Keratinocyte (primary cell): ENCODE results near the gene DGKD. TPM values are rescaled to one million over a fixed set of nuclear protein-coding genes. Genes with fewer than 3 reads are reported as not detected.

Experiments used
- DNase-seq: peaks from one replicate; pipeline ENCODE4 v3.0.0-alpha.2; 2011; ENCODE audit warnings: low read depth, missing footprints, low spot score
- FAIRE-seq: peaks from 2 replicates; lab custom pipeline; 2011; peaks lifted over from hg19 to GRCh38; lab: Jason Lieb, UNC
- H2AFZ ChIP-seq: 2 replicates; pipeline ENCODE4 v1.6.0; 2012; ENCODE audit warnings: low read length, control low read depth, inconsistent platforms; ENCODE audit not compliant: control insufficient read depth
- H3K27ac ChIP-seq: 2 replicates; pipeline ENCODE4 v1.5.1; 2011; ENCODE audit warnings: low read length; ENCODE audit not compliant: control insufficient read depth, insufficient read depth
- H3K27me3 ChIP-seq: 3 replicates; pipeline ENCODE4 v1.6.0; 2011; ENCODE audit warnings: low read length; ENCODE audit not compliant: control insufficient read depth, insufficient read depth; ENCODE audit errors: extremely low read depth
- H3K36me3 ChIP-seq, 2 experiments: 2 replicates in 1 of 2; 3 replicates in 1 of 2; pipeline ENCODE4 v1.5.1; 2011; ENCODE audit warnings: low read length in 2 of 2, mild to moderate bottlenecking in 1 of 2; ENCODE audit not compliant: control insufficient read depth in 2 of 2, insufficient read depth in 2 of 2; ENCODE audit errors: extremely low read depth in 1 of 2
- H3K4me1 ChIP-seq: 3 replicates; pipeline ENCODE4 v1.5.1; 2011; ENCODE audit warnings: low read length; ENCODE audit not compliant: control insufficient read depth, insufficient read depth; ENCODE audit errors: extremely low read depth
- H3K4me2 ChIP-seq: 3 replicates; pipeline ENCODE4 v1.6.0; 2011; ENCODE audit warnings: low read depth, low read length; ENCODE audit not compliant: control insufficient read depth, insufficient read depth; ENCODE audit errors: extremely low read depth
- H3K4me3 ChIP-seq, 3 experiments: fragments of 200-600 bp in 1 of 3; sonication (generic) in 1 of 3; 2 replicates in 2 of 3; 3 replicates in 1 of 3; pipeline ENCODE4 v1.5.1; 2011 to 2016; ENCODE audit warnings: low read length in 3 of 3, mild to moderate bottlenecking in 3 of 3, control low read depth in 2 of 3, inconsistent platforms in 1 of 3, low read depth in 1 of 3, mixed read lengths in 1 of 3, mixed run types in 1 of 3, moderate library complexity in 1 of 3; ENCODE audit not compliant: control insufficient read depth in 2 of 3, insufficient read depth in 2 of 3; ENCODE audit errors: extremely low read depth in 1 of 3
- H3K79me2 ChIP-seq: 2 replicates; pipeline ENCODE4 v1.6.0; 2012; ENCODE audit warnings: low read length; ENCODE audit not compliant: control insufficient read depth, insufficient read depth
- H3K9ac ChIP-seq: 3 replicates; pipeline ENCODE4 v1.6.0; 2011; ENCODE audit warnings: low read length; ENCODE audit not compliant: control insufficient read depth, insufficient read depth; ENCODE audit errors: extremely low read depth
- H3K9me1 ChIP-seq: 3 replicates; pipeline ENCODE4 v1.6.0; 2011; ENCODE audit warnings: low read length; ENCODE audit not compliant: control insufficient read depth, insufficient read depth; ENCODE audit errors: extremely low read depth
- H3K9me3 ChIP-seq: 2 replicates; pipeline ENCODE4 v1.5.1; 2012; ENCODE audit warnings: low read depth, low read length; ENCODE audit not compliant: control insufficient read depth
- H4K20me1 ChIP-seq: 3 replicates; pipeline ENCODE4 v1.6.0; 2011; ENCODE audit warnings: low read length; ENCODE audit not compliant: control insufficient read depth, insufficient read depth; ENCODE audit errors: extremely low read depth
- EZH2 ChIP-seq: IDR thresholded peaks from one replicate; pipeline ENCODE4 v1.6.1; 2012; ENCODE audit warnings: inconsistent platforms, mild to moderate bottlenecking, low read length, moderate library complexity
- dilution Hi-C: fragments of 300-500 bp; cut with MboI; formaldehyde crosslinking; loops from one replicate; pipeline ENCODE4 v1.7.0; 2020; ENCODE audit warnings: low sequenced_read_pairs; ENCODE audit not compliant: extremely low pct_ligation_motif_present
- polyA plus RNA-seq, 5 experiments: library from polyadenylated mRNA; depleted of rRNA in 3 of 5; stranded (reverse) in 3 of 5; stranded (forward) in 1 of 5; unstranded in 1 of 5; fragments of >200 nt; gene quantifications; 1 replicate in 1 of 5; 2 replicates in 3 of 5; 3 replicates in 1 of 5; pipeline versions ENCODE4 v1.2.1 to v1.2.3, GENCODE V29; 2011 to 2012; ENCODE audit warnings: missing spikeins in 2 of 5, low read depth in 1 of 5, low replicate concordance in 1 of 5
- TF ChIP-seq, protein P1 (sequence below), 3 experiments: IDR thresholded peaks in 1 of 3; conservative IDR thresholded peaks in 1 of 3; optimal IDR thresholded peaks in 1 of 3; 2 replicates in 2 of 3; 3 replicates in 1 of 3; pipeline versions ENCODE3 to v1.5.1; 2011; ENCODE audit warnings: low read length in 3 of 3, mild to moderate bottlenecking in 3 of 3, moderate library complexity in 2 of 3, control low read depth in 1 of 3, inconsistent platforms in 1 of 3; ENCODE audit not compliant: insufficient read depth in 2 of 3; ENCODE audit errors: extremely low read depth in 1 of 3

Gene DGKD
- polyA plus RNA-seq, 1 donor (not counting 4 experiments of a cell fraction or from before 2014, with no cell fraction given), result 6.1 TPM

DNA sequence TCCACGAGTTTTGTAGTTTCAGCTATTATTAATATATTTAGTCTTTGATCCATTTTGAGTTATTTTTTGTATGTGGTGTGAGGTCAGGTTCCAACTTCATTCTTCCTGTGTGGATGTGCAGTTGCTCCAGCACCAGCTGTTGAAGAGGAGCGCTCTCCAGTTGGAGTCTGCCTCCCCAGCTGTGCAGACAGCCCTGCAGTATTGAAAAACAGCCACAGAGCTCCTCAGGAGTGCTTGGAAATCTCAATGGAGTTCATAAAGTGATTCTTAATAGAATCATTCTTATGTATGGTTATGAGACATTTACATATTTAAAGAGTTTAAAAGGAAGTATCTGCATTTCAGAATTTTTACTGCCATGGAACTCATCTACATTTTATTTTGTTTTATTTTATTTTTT is 17.3 kb downstream of the DGKD start:
- dilution Hi-C loops, result no loop called here
- Histone ChIP-seq H3K9me1 (no peaks in the 10 kb centered on the region), H3K36me3 (peaks cover 0 to 2% of the 10 kb centered on the region in 2 experiments), H3K4me2 (no peak overlapping the region), H3K4me1 (no peaks in the 10 kb centered on the region), H4K20me1 (no peaks in the 10 kb centered on the region), H3K79me2 (peaks cover 2% of the 10 kb centered on the region), H2AFZ (no peak overlapping the region), H3K27me3 (no peaks in the 10 kb centered on the region), H3K9ac (no peak overlapping the region), H3K9me3 (no peaks in the 10 kb centered on the region), H3K4me3 (no peak overlapping the region), H3K27ac (no peak overlapping the region)
- FAIRE-seq, result no peak
- no peak for DNase-seq
- TF ChIP-seq, protein P1, sequence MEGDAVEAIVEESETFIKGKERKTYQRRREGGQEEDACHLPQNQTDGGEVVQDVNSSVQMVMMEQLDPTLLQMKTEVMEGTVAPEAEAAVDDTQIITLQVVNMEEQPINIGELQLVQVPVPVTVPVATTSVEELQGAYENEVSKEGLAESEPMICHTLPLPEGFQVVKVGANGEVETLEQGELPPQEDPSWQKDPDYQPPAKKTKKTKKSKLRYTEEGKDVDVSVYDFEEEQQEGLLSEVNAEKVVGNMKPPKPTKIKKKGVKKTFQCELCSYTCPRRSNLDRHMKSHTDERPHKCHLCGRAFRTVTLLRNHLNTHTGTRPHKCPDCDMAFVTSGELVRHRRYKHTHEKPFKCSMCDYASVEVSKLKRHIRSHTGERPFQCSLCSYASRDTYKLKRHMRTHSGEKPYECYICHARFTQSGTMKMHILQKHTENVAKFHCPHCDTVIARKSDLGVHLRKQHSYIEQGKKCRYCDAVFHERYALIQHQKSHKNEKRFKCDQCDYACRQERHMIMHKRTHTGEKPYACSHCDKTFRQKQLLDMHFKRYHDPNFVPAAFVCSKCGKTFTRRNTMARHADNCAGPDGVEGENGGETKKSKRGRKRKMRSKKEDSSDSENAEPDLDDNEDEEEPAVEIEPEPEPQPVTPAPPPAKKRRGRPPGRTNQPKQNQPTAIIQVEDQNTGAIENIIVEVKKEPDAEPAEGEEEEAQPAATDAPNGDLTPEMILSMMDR (optimal IDR thresholded peaks at IDR 0.05 in 1 of 3, IDR thresholded peaks at IDR 0.05 in 1 of 3, conservative IDR thresholded peaks at IDR 0.05 in 1 of 3; ENCODE audit: extremely low read depth in 1 of 3, insufficient read depth in 2 of 3, low read length in 3 of 3), result no peak
- TF ChIP-seq EZH2, result no peak

DNA sequence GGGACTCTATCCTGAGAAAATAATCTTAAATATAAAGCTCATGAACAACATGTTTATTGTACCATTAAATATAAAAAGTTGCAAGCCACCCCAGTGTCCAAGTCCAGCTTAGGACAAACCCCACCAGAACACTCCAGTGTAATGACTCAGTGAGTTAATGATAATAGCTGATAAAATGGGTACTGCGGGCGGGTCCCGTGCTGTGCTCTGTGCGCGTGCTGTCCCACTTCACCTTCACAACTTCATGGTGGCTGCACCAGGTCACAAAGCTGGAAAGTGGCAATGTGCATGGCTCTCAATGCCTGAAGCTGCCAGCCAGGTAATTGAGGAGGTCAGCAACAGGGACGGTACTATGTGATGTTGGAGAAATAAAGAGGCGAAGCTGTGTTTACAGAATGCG is 18.6 kb downstream of the DGKD start:
- no peak overlapping the region for H3K27ac ChIP-seq
- H3K79me2 ChIP-seq, result peaks cover 2% of the 10 kb centered on the region
- H2AFZ ChIP-seq, result no peak overlapping the region
- H3K9me1 ChIP-seq, result no peaks in the 10 kb centered on the region
- H3K36me3 ChIP-seq, result peaks cover 0 to 2% of the 10 kb centered on the region in 2 experiments
- no peak overlapping the region for H3K4me2 ChIP-seq
- no peak for TF ChIP-seq EZH2
- TF ChIP-seq, protein P1 (optimal IDR thresholded peaks at IDR 0.05 in 1 of 3, IDR thresholded peaks at IDR 0.05 in 1 of 3, conservative IDR thresholded peaks at IDR 0.05 in 1 of 3; ENCODE audit: extremely low read depth in 1 of 3, insufficient read depth in 2 of 3, low read length in 3 of 3), result no peak
- no peaks in the 10 kb centered on the region for H3K27me3 ChIP-seq
- DNase-seq (no peak), FAIRE-seq (no peak)
- no peaks in the 10 kb centered on the region for H3K4me1 ChIP-seq
- no peaks in the 10 kb centered on the region for H3K9me3 ChIP-seq
- dilution Hi-C loops, result no loop called here
- no peak overlapping the region for H3K4me3 ChIP-seq
- no peaks in the 10 kb centered on the region for H4K20me1 ChIP-seq
- H3K9ac ChIP-seq, result no peak overlapping the region
